GM18511 (cell line): ENCODE results near the gene LIX1.
"Not testable (repeated sequence)": the region's sequence is repeated elsewhere in the genome, so short reads cannot be mapped to it uniquely, and the experiment has no call there.

ENCODE experiments used
- ATAC-seq: cut with Tn5 transposase; IDR thresholded peaks from one replicate; pipeline ENCODE4 v1.9.1; 2021; ENCODE audit warnings: mild to moderate bottlenecking, moderate library complexity; ENCODE audit not compliant: unreplicated experiment

LIX1 gene

GRCh38 chr5:97143704-97144103, 1.3 kb upstream of the LIX1 start:
- ATAC-seq, result no peak

DNA sequence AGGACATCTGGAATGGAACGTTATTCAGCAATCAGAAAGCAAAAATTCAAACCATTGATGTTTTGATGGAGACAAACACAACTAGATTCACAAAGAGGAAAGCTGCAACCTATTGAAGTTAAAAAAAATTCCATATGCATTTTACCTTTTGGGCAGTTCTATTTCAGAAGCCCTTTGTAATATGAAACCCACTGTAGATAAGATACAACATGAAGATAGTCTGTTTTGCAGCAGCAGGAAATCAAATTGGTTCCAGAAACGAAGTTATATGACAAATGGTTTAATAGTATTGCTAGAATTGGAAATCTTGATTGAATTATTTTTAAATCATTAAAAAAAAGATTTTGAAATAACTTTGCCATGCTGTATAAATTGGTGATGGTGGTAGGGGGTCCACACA, 872 bp downstream of the LIX1 start:
- ATAC-seq, result no peak

- no peak for ATAC-seq
Measured at GRCh38 chr5:97141031-97141430, 1.4 kb downstream of the LIX1 start.

DNA sequence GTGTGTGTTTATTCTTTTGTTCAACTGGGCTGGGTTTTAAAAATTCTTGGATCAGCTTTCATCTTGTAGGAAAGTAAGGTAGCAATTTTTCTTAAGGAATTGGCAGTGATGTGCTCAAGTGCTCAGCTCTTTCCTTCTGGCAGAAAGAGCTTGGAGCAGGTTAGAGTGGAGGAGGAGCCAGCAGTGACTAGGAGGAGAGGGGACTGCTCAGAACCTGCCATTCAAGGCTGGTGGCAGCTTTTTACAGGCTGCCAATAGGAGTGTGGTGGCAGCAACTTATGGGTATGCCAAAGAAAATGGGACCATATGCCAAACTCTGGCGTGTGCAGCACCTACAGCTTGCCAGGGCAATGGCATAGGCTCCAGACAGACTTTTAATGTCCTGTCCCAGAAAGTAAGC, 2.2 kb downstream of the LIX1 start:
- ATAC-seq, result not testable (repeated sequence)

- no peak for ATAC-seq
Measured at GRCh38 chr5:97136475-97136874, 5.9 kb downstream of the LIX1 start.

GRCh38 chr5:97135868-97136267, 6.5 kb downstream of the LIX1 start:
- ATAC-seq, result no peak

DNA sequence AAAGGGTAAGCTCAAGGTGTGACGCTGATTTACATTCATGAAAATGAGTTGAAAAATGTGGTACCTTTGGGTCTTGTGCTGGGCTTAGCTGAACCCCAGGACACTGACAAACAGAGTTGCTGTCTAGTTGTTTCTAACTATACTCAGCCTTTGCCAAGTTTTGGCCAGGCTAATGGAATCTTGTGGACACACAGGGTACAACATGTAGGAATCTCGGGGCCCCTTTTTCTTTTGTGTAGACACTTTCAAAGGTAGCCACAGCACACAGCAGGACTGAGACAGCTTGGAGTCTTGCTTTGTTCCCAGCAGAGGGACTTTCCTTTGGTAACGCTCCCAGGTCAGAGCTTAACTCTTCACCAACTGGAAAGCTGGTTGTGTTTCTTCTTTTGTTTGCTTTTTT, 7.8 kb downstream of the LIX1 start:
- ATAC-seq, result no peak

GRCh38 chr5:97133101-97133500, 9.3 kb downstream of the LIX1 start:
- no peak for ATAC-seq

GRCh38 chr5:97131921-97132320, 10.5 kb downstream of the LIX1 start:
- no peak for ATAC-seq

- ATAC-seq, result no peak
Measured at GRCh38 chr5:97131139-97131710, 11.2 kb downstream of the LIX1 start.

- ATAC-seq, result no peak
Measured at GRCh38 chr5:97127727-97128126, 14.7 kb downstream of the LIX1 start.

GRCh38 chr5:97125125-97125683, 17.2 kb downstream of the LIX1 start:
- no peak for ATAC-seq

GRCh38 chr5:97124335-97124734, 18.1 kb downstream of the LIX1 start:
- no peak for ATAC-seq

DNA sequence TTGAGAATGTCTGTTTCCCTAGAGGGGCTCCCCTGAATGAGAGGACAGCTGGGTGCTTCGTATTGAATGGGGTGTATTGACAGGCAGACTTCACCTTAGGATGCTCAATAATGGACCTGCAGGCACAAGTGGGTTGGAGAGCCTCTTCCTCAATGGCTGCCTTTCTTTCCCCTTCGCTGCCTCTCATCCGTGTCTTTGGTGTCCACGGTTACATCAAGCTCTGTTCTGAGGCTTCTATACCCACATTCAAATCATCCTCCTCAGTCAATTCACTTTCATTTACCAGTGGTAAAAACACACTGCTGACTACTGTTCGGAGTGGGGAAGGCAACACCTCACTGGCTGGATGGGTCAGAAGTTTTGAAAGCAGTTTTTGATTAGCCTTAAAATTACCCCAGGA, 20.6 kb downstream of the LIX1 start:
- ATAC-seq, result no peak

GRCh38 chr5:97120195-97120594, 22.2 kb downstream of the LIX1 start:
- no peak for ATAC-seq

- no peak for ATAC-seq
Measured at GRCh38 chr5:97119007-97119390, 23.4 kb downstream of the LIX1 start.

DNA sequence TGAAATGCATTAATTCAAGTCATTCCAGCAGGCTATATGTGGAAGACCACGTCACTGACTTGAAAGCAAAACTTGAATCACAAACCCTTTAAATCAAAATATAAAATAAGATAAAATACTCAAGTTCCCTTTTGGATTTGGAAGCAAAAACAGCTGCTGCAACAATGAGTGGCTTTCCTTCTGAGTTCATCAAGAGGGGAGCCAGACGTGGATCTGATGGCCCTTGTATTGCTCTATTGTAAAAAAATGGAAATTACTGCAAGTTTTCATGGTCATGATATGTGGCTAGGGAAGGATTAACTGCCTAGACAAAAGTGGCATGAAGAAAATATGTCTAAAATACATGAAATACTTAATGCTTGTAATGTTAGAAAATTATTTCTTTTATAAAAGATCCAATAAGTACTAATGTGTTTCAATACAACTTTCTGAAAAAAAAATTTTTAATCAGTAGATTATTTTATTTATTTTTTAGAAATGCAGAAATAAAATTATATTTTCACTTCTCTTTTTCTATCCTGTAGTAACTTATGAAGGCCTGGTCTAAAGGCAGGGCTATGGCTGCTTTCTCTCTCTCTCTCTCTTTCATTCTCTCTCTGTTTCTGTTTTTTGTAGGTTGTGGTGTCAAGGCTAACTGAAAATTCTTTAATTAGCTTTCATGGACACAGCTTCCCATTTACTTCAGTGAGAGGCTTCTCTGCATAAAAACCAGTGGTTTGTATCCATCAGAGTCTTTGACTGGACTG, 24.0 kb downstream of the LIX1 start:
- ATAC-seq, result peak; percentile 84

GRCh38 chr5:97115932-97116331, 26.5 kb downstream of the LIX1 start:
- ATAC-seq, result no peak

DNA sequence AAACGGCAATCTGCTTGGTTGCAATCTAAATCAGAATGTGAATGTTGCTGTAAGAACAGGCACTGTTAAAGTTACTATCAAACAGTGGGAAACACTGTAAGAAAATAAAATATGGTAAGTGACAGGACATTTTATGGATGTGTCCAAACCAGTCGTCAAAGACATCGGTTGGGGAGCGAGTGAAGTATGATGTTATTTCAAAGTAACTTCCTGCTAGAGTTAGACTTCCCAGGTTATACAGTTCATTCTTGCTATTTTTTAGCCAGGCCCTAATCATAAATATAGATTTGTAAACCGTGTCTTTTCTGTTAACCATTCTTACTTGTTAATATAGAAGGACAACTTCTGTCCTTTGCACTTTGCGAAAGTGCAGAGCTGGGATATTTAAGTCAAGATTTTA, 30.2 kb downstream of the LIX1 start:
- no peak for ATAC-seq

DNA sequence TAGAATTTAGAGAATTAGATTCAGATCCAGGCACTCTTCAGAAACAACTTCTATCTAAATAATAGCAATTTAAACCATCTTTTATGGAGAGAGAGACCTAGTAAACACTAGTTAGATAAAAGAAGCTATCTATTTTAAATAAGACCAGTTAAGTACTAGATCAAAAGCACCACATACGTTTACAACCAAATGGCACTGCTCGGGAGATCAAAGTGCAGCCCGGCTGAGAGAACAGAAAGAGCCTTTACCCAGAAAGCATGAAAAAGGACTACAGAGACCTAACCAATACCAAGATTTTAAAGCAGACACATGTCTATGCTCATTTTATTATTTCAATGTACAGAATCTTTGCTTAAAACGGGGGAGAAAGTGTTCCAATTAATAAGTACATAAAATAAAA, 30.8 kb downstream of the LIX1 start:
- ATAC-seq, result no peak

DNA sequence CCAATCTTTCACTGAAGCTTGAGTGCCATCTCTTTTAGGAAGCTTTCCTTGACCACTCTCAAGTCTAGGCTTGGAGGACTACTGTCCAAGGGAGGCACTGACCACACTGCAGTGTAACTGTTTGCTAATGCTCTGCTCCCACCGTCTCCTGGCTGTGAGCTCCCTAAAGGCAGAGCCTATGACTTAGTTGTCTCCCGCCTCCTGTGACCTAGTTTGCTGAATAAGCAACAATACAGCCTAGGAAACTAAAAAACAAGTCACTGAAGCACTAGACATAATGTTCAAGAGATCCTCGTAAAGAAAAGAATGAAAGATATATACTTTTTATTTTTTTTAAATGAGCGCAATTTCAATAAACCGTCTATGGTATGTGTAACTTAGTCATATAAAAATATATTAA, 31.4 kb downstream of the LIX1 start:
- no peak for ATAC-seq

GRCh38 chr5:97107318-97107717, 35.1 kb downstream of the LIX1 start:
- ATAC-seq, result no peak

DNA sequence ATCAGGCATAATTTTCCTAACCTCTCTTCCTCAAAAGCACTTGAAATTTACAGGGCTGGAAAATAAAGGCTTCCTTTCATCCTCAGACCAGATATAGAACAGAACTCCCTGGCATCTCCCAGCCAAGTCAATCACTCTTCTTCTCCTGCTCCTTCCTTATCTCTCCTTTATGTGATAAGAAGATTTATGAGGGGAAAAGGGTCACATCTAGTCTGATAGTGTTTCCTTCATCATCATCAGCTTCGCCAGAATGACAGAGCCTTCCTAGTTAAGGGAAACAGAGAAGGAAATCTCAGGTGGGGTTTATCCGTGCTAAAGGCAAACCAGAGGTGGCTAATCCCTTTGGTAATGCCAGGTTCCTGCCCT, 36.2 kb downstream of the LIX1 start:
- no peak for ATAC-seq
